ENCODE data around the gene SYS1.

SYS1 gene

DNA sequence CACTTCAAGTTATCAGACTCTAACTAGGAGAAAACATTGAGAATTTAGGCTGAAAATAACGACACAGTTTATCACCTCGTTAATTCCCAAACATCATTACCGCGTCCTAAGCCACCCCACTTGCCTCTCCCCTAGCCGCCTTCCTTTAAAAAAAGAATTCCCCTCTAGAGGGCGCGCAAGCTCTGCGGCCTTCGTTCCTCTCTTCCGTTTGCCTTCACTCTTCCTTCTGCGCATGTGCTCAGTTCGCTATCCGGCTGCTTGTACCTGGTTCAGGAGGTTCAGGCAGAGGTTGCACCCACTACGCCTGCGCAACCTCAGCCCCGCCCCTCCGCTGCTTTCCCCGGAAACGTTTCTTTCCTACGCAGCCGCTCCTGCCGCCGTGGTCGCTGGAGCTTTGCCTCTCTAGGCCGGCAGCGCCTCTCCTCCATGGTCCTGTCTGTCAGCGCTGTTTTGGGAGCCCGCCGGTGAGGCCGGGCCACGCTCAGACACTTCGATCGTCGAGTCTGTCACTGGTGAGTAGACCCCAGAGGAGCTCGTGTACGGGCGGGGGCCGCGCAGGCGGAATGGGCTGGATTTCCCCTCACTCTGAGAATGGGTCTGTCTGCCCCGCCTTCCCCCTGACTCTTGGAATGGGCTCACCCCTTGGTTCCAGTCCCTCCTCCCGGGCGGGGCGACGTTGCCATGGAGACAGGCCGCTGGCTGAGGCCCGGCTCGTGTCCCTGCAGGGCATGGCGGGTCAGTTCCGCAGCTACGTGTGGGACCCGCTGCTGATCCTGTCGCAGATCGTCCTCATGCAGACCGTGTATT is at the start of gene SYS1:
Gene SYS1, plus strand, starts transcription at position 353 of the 807 bp plus-strand sequence. Its CDS starts 376 bp downstream, at position 729.
- in situ Hi-C loops (cut with MboI; ENCODE audit: low pct_unique_long_range_greater_than_20kb, low sequenced_read_pairs): no loop called here
- peak; percentile 99 for DNase-seq

DNA sequence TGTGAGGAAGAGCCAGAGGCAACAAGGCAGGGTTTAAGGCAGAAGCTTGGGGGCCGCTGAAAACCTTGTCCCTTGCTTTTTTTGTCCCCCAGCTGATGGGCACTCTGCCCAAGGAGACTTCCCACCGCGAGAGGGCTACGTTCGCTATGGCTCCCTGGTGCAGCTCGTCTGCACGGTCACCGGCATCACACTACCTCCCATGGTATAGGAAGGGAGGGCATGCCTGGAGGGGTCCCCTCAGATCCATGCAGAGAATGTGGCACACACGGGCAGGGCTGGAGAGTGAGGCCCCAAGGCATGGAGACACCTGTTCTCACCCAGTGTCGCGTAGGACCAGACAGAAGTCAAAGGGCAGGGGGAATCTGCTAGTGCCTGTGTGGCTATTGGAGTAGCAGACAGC is 49.0 kb upstream of the SYS1 start:
- in situ Hi-C loops (cut with MboI; ENCODE audit: low pct_unique_long_range_greater_than_20kb, low sequenced_read_pairs): loop anchor here (25.0 kb wide), 1 partner anchor 448 kb away; no protein-coding TSS in a partner anchor
- DNase-seq: no peak

DNA sequence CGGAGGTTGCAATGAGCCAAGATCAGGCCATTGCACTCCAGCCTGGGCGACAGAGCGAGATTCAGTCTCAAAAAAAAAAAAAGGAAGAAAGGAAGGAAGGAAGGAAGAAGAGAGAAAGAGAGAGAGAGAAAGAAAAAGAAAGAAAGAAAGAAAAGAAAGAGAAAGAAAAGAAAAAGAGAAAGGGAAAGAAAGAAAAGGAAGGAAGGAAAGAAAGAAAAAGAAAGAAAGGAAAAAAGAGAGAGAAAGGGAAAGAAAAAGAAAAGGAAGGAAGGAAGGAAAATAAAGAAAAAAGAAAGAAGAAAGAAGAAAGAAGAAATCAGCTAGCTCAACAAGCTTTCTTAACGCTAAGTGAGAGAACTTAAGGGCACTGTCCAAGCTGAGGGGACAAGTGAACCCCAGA is 47.3 kb upstream of the SYS1 start:
- in situ Hi-C loops (cut with MboI; ENCODE audit: low pct_unique_long_range_greater_than_20kb, low sequenced_read_pairs): loop anchor here (25.0 kb wide), 1 partner anchor 447 kb away; no protein-coding TSS in a partner anchor
- DNase-seq: no peak

- no peak for DNase-seq
- in situ Hi-C loops (cut with MboI; ENCODE audit: low pct_unique_long_range_greater_than_20kb, low sequenced_read_pairs): loop anchor here (25.0 kb wide), 1 partner anchor 446 kb away; no protein-coding TSS in a partner anchor
Measured at GRCh38 chr20:45316150-45317080, 46.5 kb upstream of the SYS1 start.

DNA sequence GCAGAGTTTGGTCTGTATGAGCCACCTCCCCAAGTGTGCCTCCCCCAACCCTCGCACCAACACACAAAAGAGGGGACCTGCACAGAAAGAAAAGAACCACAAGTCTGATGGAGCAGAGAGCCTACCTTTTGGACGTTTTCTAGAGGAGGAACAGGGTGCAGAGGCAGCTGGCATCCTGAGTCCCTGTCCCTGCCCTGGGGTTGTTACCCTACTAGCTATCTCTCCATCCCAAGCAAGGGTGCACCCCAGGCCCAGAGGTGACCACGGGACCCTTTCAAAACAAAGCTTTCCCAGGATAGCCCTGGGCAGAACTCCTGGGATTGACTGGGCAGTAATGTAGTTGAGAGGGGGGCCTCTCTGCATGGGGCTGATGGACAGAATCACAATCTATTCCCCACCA is 45.1 kb upstream of the SYS1 start:
- in situ Hi-C loops (cut with MboI; ENCODE audit: low pct_unique_long_range_greater_than_20kb, low sequenced_read_pairs): loop anchor here (25.0 kb wide), 1 partner anchor 444 kb away; no protein-coding TSS in a partner anchor
- DNase-seq: no peak

DNA sequence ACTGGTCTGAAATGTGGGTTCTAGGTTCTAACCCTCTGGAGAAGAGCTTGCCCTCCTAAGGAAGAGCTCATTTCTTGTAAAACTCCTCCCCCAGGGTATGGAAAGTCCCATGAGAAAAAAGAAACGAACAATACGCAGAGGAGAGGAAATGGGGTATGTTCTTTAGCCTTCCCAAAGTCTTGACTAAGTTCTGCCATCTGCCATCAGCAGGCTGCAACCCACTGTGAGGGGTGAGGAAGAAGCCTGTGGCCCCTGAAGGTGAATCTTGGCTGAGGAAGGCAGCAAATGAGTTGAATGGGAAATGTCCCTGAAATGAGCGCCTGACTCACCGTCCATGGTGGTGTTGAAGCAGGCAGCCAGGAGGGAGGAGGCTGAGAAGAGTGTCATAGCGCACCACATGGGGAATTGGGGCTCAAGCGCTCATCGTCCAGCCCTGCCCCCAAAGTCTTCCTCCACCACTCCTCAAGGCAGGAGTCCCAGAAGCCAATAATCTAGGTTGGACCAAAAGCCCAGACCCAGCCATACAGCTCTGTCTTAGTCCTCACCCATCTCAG is 44.5 kb upstream of the SYS1 start:
- no peak for DNase-seq
- in situ Hi-C loops (cut with MboI; ENCODE audit: low pct_unique_long_range_greater_than_20kb, low sequenced_read_pairs): loop anchor here (25.0 kb wide), 1 partner anchor 444 kb away; no protein-coding TSS in a partner anchor

GRCh38 chr20:45318948-45319347 is 44.0 kb upstream of the SYS1 start:
- in situ Hi-C loops (cut with MboI; ENCODE audit: low pct_unique_long_range_greater_than_20kb, low sequenced_read_pairs): loop anchor here (25.0 kb wide), 1 partner anchor 443 kb away; no protein-coding TSS in a partner anchor
- DNase-seq: no peak

DNA sequence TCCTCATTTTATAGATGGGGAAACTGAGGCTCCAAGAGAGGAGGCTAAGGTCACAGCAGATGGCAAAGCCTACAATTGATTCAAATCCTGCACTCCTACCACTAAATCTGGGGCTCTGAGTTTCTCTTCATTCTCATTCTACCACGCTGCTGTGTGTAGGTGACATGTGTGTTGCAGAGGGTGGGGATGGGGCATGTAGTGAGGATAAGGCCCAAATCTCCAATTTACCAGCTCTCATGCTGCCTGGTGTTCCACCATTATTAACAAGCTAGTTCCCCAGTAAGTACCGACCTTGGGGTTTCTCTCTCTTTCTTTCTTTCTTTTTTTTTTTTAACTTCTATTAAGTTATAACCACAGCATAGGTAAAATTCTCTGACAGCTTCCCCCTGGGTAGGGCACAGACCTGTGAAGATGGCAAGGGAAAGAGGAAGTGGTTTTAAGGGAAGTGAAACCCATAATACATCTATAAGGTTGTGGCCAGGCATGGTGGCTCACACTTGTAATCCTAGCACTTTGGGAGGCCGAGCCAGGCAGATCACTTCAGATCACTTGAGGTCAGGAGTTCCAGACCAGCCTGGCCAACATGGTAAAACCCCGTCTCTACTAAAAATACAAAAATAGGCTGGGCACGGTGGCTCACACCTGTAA is 41.9 kb upstream of the SYS1 start:
- DNase-seq: peak; percentile 82
- in situ Hi-C loops (cut with MboI; ENCODE audit: low pct_unique_long_range_greater_than_20kb, low sequenced_read_pairs): loop anchor here (25.0 kb wide), 1 partner anchor 441 kb away; no protein-coding TSS in a partner anchor

DNA sequence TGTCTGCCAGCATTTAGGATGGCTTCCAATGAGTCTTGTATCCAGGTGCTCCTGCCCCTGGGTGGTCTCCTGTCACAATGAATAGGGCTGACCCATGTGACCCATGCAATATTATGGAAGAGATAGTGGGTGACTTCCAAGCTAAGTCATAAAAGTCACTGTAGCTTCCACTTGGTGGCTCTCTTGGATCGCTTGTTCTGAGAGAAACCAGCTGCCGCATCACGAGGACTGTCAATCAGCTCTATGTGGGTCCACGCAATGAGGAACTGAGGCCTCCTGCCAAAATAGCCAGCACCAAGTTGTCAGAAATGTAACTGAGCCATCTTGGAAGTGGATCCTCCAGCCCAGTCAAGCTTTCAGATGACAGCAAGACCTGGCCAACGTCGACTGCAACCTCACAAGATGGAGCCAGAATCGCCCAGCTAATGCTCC is 40.0 kb upstream of the SYS1 start:
- DNase-seq: peak; percentile 71
- in situ Hi-C loops (cut with MboI; ENCODE audit: low pct_unique_long_range_greater_than_20kb, low sequenced_read_pairs): loop anchor here (25.0 kb wide), 1 partner anchor 439 kb away; no protein-coding TSS in a partner anchor

- no peak for DNase-seq
- in situ Hi-C loops (cut with MboI; ENCODE audit: low pct_unique_long_range_greater_than_20kb, low sequenced_read_pairs): loop anchor here (25.0 kb wide), 1 partner anchor 439 kb away; no protein-coding TSS in a partner anchor
Measured at GRCh38 chr20:45323731-45324130, 39.2 kb upstream of the SYS1 start.

DNA sequence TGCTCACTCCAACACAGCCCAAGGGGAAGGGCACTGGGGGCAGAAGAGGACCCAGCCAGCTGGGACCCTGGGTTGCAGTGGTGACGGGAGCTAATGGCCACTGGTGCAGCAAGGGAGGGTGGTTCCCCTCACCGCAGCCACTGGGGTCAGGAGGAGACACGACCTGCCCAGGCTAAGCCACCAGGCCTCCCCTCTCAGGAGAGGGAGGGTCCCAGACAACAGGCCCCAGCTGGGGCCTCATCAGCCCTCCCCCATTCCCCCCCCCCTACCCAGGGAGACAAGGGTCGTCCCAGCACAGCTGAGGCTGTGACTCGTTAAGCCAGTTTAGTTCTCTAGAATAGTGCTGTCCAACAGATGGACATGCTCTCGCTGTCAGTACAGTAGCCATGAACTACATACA is 37.6 kb upstream of the SYS1 start:
- in situ Hi-C loops (cut with MboI; ENCODE audit: low pct_unique_long_range_greater_than_20kb, low sequenced_read_pairs): no loop called here
- DNase-seq: no peak

GRCh38 chr20:45328451-45328850 is 34.5 kb upstream of the SYS1 start:
- DNase-seq: no peak

DNA sequence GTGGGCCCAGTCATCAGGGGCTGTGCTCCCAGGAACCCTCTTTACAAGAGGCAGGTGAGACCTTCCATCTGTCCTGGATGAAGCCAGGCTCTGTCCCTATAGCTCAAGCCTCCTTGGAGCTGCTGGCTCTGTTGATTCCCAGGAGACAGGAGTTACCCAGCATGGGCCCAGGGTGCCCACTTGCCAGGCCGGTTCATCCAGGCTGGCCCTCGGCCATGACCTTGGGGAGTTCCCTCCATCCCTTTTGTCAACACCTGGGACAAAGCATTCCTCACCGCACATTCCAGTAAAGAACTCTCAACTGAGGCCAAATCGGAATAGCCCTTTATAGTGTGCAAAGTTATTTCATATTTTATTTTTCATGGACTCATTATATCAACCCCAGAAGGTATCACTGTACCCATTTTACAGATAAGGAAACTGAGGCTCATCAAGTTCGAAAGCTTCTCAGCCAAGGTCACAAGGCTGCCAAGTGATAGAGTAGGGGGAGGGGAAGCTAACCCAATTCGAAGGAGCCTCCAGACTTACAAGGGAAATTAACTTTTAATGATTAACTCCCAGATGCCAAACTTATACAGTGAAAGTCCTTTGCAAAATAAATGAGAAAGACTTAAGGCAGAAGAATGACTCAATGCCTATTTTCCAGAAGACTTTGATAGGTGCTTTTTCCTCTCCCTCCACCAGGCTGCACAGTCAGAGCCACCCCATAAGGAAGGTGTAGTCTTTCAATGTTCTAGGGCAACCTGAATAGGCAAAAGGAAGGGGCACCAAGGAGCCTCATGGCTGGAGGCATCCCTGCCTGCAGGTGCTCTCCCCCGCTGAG is 33.2 kb upstream of the SYS1 start:
- no peak for DNase-seq
- in situ Hi-C loops (cut with MboI; ENCODE audit: low pct_unique_long_range_greater_than_20kb, low sequenced_read_pairs): no loop called here

More at GRCh38 chr20:45328451-45328850, 34.5 kb upstream of the SYS1 start:
- in situ Hi-C loops (cut with MboI; ENCODE audit: low pct_unique_long_range_greater_than_20kb, low sequenced_read_pairs): no loop called here

DNA sequence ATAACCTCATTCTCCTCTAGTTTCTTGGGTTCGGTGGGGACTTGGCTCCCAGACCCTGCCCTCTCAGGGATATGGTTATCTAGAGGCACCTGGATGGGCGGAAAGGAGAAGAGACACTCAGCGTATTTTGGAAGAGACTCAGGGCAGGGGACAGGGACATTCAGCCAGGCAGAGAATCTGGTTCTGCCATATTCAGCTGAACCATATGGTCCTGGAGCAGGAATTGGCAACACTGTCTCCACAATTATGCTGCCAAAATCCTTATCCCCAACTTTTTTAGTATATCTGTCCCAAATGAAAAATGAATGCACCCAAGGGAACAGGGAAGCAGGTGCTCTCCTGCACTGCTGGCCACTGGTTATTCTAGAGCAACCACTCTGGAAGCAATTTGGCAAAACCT is 32.5 kb upstream of the SYS1 start:
- DNase-seq: no peak
- in situ Hi-C loops (cut with MboI; ENCODE audit: low pct_unique_long_range_greater_than_20kb, low sequenced_read_pairs): no loop called here

DNA sequence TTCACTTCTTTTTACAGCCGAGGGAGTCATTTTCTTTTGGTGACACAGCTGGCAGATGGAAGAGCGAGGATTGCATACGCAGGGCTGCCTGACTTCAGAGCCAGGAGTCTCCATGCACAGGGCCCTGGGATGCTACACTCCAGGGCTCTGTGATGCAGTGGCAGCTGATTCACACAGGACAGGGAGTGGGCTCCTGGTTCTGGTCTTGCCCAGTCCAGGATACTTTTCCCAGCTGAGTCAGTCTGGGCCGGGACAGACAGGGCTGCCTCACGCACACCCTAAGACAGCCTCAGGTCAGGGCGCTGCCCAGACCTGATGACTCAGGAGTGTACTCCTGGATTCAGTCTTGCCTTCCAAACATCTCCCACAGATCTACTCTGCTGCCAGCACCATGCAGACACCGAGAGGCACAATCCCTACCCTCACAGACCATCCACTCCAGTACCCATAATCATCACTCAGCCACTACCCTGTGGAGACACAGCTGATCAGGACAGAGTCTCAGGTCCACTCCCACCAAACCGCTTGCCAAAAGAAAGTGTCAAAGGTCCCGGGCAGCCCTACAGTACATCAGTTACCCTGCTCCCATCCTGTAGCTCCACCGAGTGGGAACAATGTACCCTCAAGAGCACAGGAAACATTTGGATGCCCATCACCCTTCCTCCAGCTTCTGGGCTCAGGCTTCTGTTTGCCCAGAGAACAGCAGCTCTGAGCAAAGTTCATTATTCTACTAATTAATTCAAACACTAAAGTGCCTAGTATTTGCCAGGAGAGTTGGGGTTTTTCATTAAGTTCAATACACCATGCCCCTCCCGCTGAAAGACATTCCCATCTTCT is 26.2 kb upstream of the SYS1 start:
- DNase-seq: no peak
- in situ Hi-C loops (cut with MboI; ENCODE audit: low pct_unique_long_range_greater_than_20kb, low sequenced_read_pairs): no loop called here

DNA sequence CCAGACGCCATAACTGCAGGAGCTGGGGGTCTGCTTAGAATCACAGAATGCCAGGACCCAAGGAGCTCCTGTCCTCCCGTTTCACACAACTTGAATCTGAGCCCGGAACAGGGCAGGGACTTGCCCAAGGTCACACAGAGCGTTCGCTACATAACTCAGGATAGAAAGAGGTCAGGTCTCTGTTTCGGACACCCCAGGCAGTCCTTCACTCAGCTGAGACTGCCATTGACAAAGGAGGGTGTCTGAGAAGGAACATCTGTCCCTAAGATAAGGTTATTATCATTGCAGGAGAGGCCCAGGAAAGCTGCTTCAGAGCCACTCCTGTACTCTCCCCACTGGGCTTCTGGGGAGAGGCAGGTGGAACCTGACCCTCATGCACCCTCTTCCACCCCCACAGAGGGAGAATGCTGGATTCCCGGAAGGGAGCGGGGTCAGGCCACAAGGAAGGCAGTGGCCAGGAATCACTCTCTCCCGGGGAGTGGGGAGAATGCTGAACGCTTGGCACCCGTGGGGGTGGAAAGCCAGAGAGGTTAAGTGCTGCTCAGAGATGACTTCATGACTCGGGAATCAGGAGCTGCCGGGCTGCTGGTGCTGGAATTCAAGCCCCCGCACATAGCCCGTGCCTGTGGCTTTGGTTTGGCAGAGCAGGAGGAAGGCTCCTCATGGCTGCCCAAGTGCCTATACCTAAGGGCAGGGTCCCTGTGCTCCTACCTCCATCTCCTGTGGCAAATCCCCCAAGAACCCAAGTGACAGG is 25.4 kb upstream of the SYS1 start:
- DNase-seq: no peak
- in situ Hi-C loops (cut with MboI; ENCODE audit: low pct_unique_long_range_greater_than_20kb, low sequenced_read_pairs): no loop called here

All from KBM-7 (cell line).